Liver (tissue), 9 donors: ENCODE measurements around the gene PHLDB2. TPM values are rescaled to one million over a fixed set of nuclear protein-coding genes. Genes with fewer than 3 reads are reported as not detected.

Experiments used
- DNase-seq: peaks from one replicate; pipeline ENCODE4 v3.0.0-alpha.2; 2017; ENCODE audit warnings: low spot score
- H3K27ac ChIP-seq, 2 donors: one replicate each; pipeline ENCODE4 v1.7.0; 2013; ENCODE audit warnings: inconsistent platforms in 2 of 2, low read length in 2 of 2, control low read depth in 1 of 2, low read depth in 1 of 2, mild to moderate bottlenecking in 1 of 2
- H3K27me3 ChIP-seq, 4 donors: one replicate each; pipeline versions ENCODE4 v1.6.1 to v1.7.0; 2013; ENCODE audit warnings: low read length in 3 of 4, inconsistent platforms in 1 of 4, mild to moderate bottlenecking in 1 of 4, moderate library complexity in 1 of 4; ENCODE audit not compliant: control insufficient read depth in 4 of 4, insufficient read depth in 4 of 4
- H3K36me3 ChIP-seq, 4 donors: one replicate each; pipeline versions ENCODE4 v1.6.1 to v1.7.0; 2013; ENCODE audit warnings: low read length in 3 of 4, mild to moderate bottlenecking in 3 of 4, low read depth in 1 of 4, moderate library complexity in 1 of 4; ENCODE audit not compliant: control insufficient read depth in 4 of 4, insufficient read depth in 3 of 4
- H3K4me1 ChIP-seq, 4 donors: one replicate each; pipeline versions ENCODE4 v1.6.1 to v1.7.0; 2013; ENCODE audit warnings: low read length in 3 of 4, mild to moderate bottlenecking in 3 of 4, moderate library complexity in 1 of 4; ENCODE audit not compliant: control insufficient read depth in 4 of 4, insufficient read depth in 4 of 4
- H3K4me3 ChIP-seq, 3 donors: one replicate each; pipeline versions ENCODE4 v1.6.1 to v1.7.0; 2013; ENCODE audit warnings: low read length in 3 of 3, control low read depth in 1 of 3, low read depth in 1 of 3, mild to moderate bottlenecking in 1 of 3
- H3K9ac ChIP-seq, 2 donors: one replicate each; pipeline ENCODE4 v1.7.0; 2013; ENCODE audit warnings: low read length in 2 of 2, mild to moderate bottlenecking in 2 of 2, moderate library complexity in 2 of 2, control low read depth in 1 of 2, low read depth in 1 of 2
- H3K9me3 ChIP-seq, 4 donors: one replicate each; pipeline versions ENCODE4 v1.6.1 to v1.7.0; 2013; ENCODE audit warnings: low read length in 3 of 4; ENCODE audit not compliant: control insufficient read depth in 4 of 4
- EGR1 ChIP-seq, 2 donors: IDR thresholded peaks; 2 replicates each; pipeline ENCODE4 v1.6.1; 2016 to 2018; ENCODE audit warnings: antibody characterized with exemption in 2 of 2, low read depth in 2 of 2
- FOXA1 ChIP-seq: IDR thresholded peaks from 2 replicates; pipeline ENCODE4 v1.6.1; 2016; ENCODE audit warnings: antibody characterized with exemption
- FOXA2 ChIP-seq: IDR thresholded peaks from 2 replicates; pipeline ENCODE4 v1.6.1; 2016; ENCODE audit warnings: antibody characterized with exemption
- HNF4A ChIP-seq, 2 donors: conservative IDR thresholded peaks; 2 replicates each; pipeline ENCODE4 v1.6.1; 2016; ENCODE audit warnings: antibody characterized with exemption in 2 of 2, mild to moderate bottlenecking in 2 of 2
- HNF4G ChIP-seq: IDR thresholded peaks from 2 replicates; pipeline ENCODE4 v1.6.1; 2016; ENCODE audit warnings: antibody characterized with exemption
- JUND ChIP-seq, 2 donors: IDR thresholded peaks; 2 replicates each; pipeline ENCODE4 v1.6.1; 2016; ENCODE audit warnings: antibody characterized with exemption in 2 of 2
- RXRA ChIP-seq, 2 donors: IDR thresholded peaks; 2 replicates each; pipeline ENCODE4 v1.6.1; 2017 to 2018; ENCODE audit warnings: antibody characterized with exemption in 2 of 2, mild to moderate bottlenecking in 1 of 2
- SP1 ChIP-seq: IDR thresholded peaks from 2 replicates; pipeline ENCODE4 v1.6.1; 2018; ENCODE audit warnings: antibody characterized with exemption, mild to moderate bottlenecking
- TAF1 ChIP-seq: conservative IDR thresholded peaks from 2 replicates; pipeline ENCODE4 v1.6.1; 2016; ENCODE audit warnings: antibody characterized with exemption, mild to moderate bottlenecking
- WGBS: extraction: QIAGEN DNeasy Blood & Tissue Kit; methylation state at CpG from one replicate; pipeline ENCODE4 v1.1.7; 2013; 5-methylcytosine and 5-hydroxymethylcytosine counted together
- polyA plus RNA-seq, 2 donors: library from polyadenylated mRNA; stranded (reverse) in 1 of 2; unstranded in 1 of 2; fragments of 200-250 nt in 1 of 2; fragments of >200 nt in 1 of 2; fragmentation: Nextera tagmentation in 1 of 2; extraction: Ambion mirVana in 1 of 2; gene quantifications; one replicate each; pipeline versions ENCODE4 v1.2.1 to v1.2.3, GENCODE V29; 2013 to 2015
- total RNA-seq, 2 donors: library from RNA; depleted of rRNA; stranded (reverse); fragments of >200 nt; gene quantifications; one replicate each; pipeline ENCODE4 v1.2.3, GENCODE V29; 2014
- TF ChIP-seq, protein P1 (sequence below): IDR thresholded peaks from 2 replicates; pipeline ENCODE4 v1.6.1; 2016; ENCODE audit warnings: antibody characterized with exemption
- TF ChIP-seq, protein P2 (sequence below): fragments of 150-350 bp; IDR thresholded peaks from 2 replicates; pipeline ENCODE4 v1.5.1; 2017; ENCODE audit warnings: improper control_type of control experiment, low read depth, low read length; ENCODE audit not compliant: missing input control
- TF ChIP-seq, protein P3 (sequence below): IDR thresholded peaks from 2 replicates; pipeline ENCODE4 v1.6.1; 2016; ENCODE audit warnings: antibody characterized with exemption, mild to moderate bottlenecking
- donor health status: healthy.
- donor health status: healthy.
- donor health status: healthy.
- donor health status: healthy.
- donor health status: healthy.

PHLDB2 gene
- total and polyA plus RNA-seq, 4 donors, result 9.7 to 42.9 (median 22.2) TPM

DNA sequence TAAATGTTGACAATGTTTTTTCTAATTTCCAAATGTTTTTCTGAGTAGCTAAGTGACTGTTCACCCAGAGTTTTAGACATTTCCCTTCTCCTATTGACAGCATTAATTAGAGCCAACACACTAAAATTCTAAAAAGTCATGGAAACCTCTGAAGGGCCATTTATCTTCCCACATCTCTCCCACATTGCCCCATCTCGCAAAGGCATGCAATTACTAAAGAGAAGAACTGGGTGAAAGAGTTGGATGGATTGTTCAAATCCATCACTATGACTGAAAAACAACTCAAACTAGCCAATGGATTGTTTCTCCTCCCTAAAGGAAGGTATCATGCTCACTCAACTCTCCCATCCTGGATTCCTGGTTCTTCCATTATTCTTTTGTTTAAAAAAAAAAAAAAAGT, 30.0 kb upstream of the PHLDB2 start:
- Histone ChIP-seq H3K27ac (no peak overlapping the region), H3K9ac (no peak overlapping the region), H3K4me1 (no peaks in the 10 kb centered on the region), H3K9me3 (no peaks in the 10 kb centered on the region), H3K36me3 (peaks cover 0 to 3% (median 0%) of the 10 kb centered on the region in 4 donors), H3K27me3 (no peaks in the 10 kb centered on the region), H3K4me3 (no peak overlapping the region)
- WGBS, result 95% methylated on average over 1 of the region's 1 CpG
- DNase-seq, result no peak
- TF ChIP-seq TAF1, result no peak

DNA sequence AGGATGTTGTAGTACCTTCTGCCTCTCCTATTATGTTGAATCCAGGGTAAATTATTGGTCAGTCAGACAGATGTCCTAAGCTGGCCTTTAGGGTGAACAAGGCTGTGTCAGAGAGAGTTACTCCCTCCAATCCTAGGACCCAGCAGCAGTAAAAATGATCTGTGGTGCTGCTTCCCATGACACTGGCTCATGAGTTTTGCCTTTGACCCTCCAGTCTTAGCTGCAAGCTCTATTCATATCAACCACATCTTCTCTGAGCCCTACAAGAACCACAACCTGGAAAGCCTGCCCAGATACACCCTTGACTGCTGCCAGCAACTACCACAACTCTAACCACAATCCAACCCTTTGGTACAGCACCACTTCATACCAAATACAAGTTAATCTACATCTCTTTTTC, 27.2 kb upstream of the PHLDB2 start:
- TF ChIP-seq, protein P1, sequence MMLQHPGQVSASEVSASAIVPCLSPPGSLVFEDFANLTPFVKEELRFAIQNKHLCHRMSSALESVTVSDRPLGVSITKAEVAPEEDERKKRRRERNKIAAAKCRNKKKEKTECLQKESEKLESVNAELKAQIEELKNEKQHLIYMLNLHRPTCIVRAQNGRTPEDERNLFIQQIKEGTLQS, result no peak
- peak in 1 of 2 donors; percentile 4 for TF ChIP-seq RXRA (IDR thresholded peaks at IDR 0.05)

DNA sequence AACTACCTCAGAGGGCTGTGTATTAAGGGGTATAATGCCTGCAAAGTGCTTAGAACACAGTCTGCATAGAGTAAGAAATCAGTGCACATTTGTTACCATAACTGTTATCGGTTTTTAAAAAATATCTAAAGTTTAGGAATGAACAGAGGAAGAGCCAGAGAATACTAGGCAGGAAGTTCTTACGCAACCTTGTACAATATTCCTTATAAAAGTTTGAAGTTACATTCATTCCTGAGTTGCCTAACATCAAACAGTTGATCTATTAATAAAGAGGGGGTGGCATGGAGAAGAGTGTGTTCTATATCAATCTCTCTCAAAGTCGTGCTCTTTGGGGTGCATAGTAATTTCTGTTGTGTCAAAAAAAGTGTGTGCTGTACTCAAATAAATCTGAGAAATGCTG, 22.0 kb upstream of the PHLDB2 start:
- Histone ChIP-seq H3K9ac (no peak overlapping the region), H3K27ac (no peak overlapping the region), H3K27me3 (no peaks in the 10 kb centered on the region), H3K4me1 (peaks cover 0 to 6% (median 0%) of the 10 kb centered on the region in 4 donors), H3K36me3 (peaks cover 0 to 2% (median 0%) of the 10 kb centered on the region in 4 donors), H3K4me3 (no peak overlapping the region), H3K9me3 (no peaks in the 10 kb centered on the region)
- DNase-seq, result no peak
- TF ChIP-seq, protein P1, result no peak
- TF ChIP-seq SP1 (no peak), FOXA2 (no peak), FOXA1 (no peak), HNF4G (no peak), JUND (IDR thresholded peaks at IDR 0.05) (no peak), TAF1 (no peak)
- 48% methylated on average over 3 of the region's 3 CpGs for WGBS

More for the DNA sequence above, 27.2 kb upstream of the PHLDB2 start:
- H3K36me3 ChIP-seq, result peaks cover 0 to 2% (median 0%) of the 10 kb centered on the region in 4 donors
- no peak overlapping the region for H3K4me3 ChIP-seq
- peak overlapping the region in 1 of 2 donors; percentile 54 for H3K27ac ChIP-seq
- no peak for DNase-seq
- H3K9ac ChIP-seq, result no peak overlapping the region
- no peaks in the 10 kb centered on the region for H3K9me3 ChIP-seq
- H3K27me3 ChIP-seq, result no peaks in the 10 kb centered on the region
- peaks cover 0 to 6% (median 0%) of the 10 kb centered on the region in 4 donors for H3K4me1 ChIP-seq

DNA sequence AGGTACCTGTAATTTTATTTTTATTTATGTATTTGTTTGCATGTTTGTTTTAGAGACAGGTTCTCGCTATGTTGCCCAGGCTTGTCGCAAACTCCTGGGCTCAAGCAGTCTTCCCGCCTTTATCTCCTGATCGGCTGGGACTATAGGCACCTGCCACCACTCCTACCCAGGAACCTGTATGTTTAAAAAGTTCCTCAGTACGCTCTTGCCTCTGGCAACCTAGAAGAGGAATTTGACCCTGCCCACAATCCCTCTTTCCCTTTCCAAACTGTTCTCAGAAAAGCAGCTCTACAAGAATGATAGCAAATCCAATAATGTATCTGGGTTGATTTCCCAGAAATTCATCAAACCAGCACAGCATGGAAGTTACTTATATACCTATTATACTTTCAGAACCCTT, 20.9 kb upstream of the PHLDB2 start:
- peaks cover 0 to 6% (median 0%) of the 10 kb centered on the region in 4 donors for H3K4me1 ChIP-seq
- no peaks in the 10 kb centered on the region for H3K27me3 ChIP-seq
- H3K9ac ChIP-seq, result no peak overlapping the region
- no peak for DNase-seq
- H3K9me3 ChIP-seq, result no peaks in the 10 kb centered on the region
- no peak overlapping the region for H3K4me3 ChIP-seq
- no peak overlapping the region for H3K27ac ChIP-seq
- 77% methylated on average over 5 of the region's 5 CpGs for WGBS
- peaks cover 0 to 2% (median 0%) of the 10 kb centered on the region in 4 donors for H3K36me3 ChIP-seq
- TF ChIP-seq HNF4A (conservative IDR thresholded peaks at IDR 0.05) (peak; percentile 39 to 48), EGR1 (IDR thresholded peaks at IDR 0.05; ENCODE audit: low read depth in 2 of 2) (no peak)

DNA sequence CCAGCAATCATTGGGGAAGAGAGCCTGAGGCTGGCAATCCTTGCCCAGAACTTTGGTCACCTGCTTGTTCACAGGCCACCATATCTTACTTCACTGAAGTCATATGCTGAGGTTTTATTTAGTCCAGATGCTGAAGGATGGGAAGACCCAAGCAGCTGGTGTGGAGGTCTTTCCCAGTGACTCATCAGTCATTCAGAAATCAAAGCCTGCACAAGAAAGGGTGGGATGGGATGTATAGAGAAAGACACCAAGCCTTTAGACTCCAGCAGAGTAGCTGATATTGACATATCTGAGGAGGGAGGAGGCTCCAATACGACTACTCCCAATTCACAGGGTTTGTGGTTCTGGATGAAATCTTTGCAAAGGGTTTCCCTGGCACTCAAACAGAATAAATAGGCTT, 13.0 kb upstream of the PHLDB2 start:
- peaks cover 0 to 16% (median 4%) of the 10 kb centered on the region in 4 donors for H3K36me3 ChIP-seq
- H3K9me3 ChIP-seq, result no peaks in the 10 kb centered on the region
- no peak overlapping the region for H3K27ac ChIP-seq
- no peak overlapping the region for H3K9ac ChIP-seq
- no peaks in the 10 kb centered on the region for H3K27me3 ChIP-seq
- no peak overlapping the region for H3K4me3 ChIP-seq
- no peaks in the 10 kb centered on the region for H3K4me1 ChIP-seq
- WGBS, result 92% methylated on average over 1 of the region's 1 CpG
- DNase-seq, result no peak
- no peak for TF ChIP-seq TAF1
- no peak for TF ChIP-seq HNF4A (conservative IDR thresholded peaks at IDR 0.05)
- TF ChIP-seq, protein P2, sequence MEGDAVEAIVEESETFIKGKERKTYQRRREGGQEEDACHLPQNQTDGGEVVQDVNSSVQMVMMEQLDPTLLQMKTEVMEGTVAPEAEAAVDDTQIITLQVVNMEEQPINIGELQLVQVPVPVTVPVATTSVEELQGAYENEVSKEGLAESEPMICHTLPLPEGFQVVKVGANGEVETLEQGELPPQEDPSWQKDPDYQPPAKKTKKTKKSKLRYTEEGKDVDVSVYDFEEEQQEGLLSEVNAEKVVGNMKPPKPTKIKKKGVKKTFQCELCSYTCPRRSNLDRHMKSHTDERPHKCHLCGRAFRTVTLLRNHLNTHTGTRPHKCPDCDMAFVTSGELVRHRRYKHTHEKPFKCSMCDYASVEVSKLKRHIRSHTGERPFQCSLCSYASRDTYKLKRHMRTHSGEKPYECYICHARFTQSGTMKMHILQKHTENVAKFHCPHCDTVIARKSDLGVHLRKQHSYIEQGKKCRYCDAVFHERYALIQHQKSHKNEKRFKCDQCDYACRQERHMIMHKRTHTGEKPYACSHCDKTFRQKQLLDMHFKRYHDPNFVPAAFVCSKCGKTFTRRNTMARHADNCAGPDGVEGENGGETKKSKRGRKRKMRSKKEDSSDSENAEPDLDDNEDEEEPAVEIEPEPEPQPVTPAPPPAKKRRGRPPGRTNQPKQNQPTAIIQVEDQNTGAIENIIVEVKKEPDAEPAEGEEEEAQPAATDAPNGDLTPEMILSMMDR, result no peak
- no peak for TF ChIP-seq RXRA (IDR thresholded peaks at IDR 0.05)
- no peak for TF ChIP-seq FOXA2
- TF ChIP-seq, protein P3, sequence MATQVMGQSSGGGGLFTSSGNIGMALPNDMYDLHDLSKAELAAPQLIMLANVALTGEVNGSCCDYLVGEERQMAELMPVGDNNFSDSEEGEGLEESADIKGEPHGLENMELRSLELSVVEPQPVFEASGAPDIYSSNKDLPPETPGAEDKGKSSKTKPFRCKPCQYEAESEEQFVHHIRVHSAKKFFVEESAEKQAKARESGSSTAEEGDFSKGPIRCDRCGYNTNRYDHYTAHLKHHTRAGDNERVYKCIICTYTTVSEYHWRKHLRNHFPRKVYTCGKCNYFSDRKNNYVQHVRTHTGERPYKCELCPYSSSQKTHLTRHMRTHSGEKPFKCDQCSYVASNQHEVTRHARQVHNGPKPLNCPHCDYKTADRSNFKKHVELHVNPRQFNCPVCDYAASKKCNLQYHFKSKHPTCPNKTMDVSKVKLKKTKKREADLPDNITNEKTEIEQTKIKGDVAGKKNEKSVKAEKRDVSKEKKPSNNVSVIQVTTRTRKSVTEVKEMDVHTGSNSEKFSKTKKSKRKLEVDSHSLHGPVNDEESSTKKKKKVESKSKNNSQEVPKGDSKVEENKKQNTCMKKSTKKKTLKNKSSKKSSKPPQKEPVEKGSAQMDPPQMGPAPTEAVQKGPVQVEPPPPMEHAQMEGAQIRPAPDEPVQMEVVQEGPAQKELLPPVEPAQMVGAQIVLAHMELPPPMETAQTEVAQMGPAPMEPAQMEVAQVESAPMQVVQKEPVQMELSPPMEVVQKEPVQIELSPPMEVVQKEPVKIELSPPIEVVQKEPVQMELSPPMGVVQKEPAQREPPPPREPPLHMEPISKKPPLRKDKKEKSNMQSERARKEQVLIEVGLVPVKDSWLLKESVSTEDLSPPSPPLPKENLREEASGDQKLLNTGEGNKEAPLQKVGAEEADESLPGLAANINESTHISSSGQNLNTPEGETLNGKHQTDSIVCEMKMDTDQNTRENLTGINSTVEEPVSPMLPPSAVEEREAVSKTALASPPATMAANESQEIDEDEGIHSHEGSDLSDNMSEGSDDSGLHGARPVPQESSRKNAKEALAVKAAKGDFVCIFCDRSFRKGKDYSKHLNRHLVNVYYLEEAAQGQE, result no peak
